ENCODE data around the gene MYO15B.

DNA sequence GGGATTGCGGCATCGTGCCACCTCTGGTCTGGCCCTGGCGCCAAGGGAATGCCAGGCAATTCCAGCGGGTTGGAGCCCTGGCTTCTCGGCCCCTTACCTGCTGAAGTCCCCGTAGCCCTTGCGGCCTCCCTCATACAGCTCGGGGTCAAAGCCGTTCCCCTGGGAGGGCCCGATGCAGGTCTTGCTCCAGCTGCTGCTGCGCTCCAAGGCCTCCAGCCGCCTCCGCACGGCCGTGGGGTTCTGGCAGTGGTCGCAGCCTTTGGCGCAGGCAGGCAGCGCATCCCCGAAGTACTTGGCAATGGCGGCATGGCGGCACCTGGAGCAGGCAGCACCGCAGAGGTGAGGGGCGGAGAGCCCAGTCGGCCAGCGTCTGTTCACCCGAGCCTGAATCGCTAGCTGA, 43.8 kb downstream of the MYO15B start:
- TF ChIP-seq, protein P1, sequence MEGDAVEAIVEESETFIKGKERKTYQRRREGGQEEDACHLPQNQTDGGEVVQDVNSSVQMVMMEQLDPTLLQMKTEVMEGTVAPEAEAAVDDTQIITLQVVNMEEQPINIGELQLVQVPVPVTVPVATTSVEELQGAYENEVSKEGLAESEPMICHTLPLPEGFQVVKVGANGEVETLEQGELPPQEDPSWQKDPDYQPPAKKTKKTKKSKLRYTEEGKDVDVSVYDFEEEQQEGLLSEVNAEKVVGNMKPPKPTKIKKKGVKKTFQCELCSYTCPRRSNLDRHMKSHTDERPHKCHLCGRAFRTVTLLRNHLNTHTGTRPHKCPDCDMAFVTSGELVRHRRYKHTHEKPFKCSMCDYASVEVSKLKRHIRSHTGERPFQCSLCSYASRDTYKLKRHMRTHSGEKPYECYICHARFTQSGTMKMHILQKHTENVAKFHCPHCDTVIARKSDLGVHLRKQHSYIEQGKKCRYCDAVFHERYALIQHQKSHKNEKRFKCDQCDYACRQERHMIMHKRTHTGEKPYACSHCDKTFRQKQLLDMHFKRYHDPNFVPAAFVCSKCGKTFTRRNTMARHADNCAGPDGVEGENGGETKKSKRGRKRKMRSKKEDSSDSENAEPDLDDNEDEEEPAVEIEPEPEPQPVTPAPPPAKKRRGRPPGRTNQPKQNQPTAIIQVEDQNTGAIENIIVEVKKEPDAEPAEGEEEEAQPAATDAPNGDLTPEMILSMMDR (conservative IDR thresholded peaks at IDR 0.05 in 1 of 2, IDR thresholded peaks at IDR 0.05 in 1 of 2; ENCODE audit: low read depth in 1 of 2, low read length in 2 of 2), result no peak
- TF ChIP-seq EZH2 (IDR thresholded peaks at IDR 0.05; ENCODE audit: low read length, missing control alignments), result no peak
